HepG2 (cell line): ENCODE measurements around the gene TTC1. TPM values are rescaled to one million over a fixed set of nuclear protein-coding genes. Genes with fewer than 3 reads are reported as not detected.

Experiments
- CENPT ChIP-seq: sonication (generic); formaldehyde crosslinking; IDR thresholded peaks from 2 replicates; pipeline ENCODE4 v1.8.0; 2022; ENCODE audit warnings: low read depth, mild to moderate bottlenecking, moderate library complexity, missing genetic modification reagents
- FIP1L1 ChIP-seq: fragments of 200-400 bp; formaldehyde crosslinking; IDR thresholded peaks from 2 replicates; pipeline ENCODE4 v1.6.1; 2018; ENCODE audit warnings: low read depth, mild to moderate bottlenecking, low read length, moderate library complexity, borderline replicate concordance; ENCODE audit not compliant: insufficient read depth
- HOXD1 ChIP-seq: sonication (generic); formaldehyde crosslinking; IDR thresholded peaks from 2 replicates; pipeline ENCODE4 v1.5.0; 2020; ENCODE audit warnings: missing genetic modification reagents
- IRX3 ChIP-seq: sonication (generic); formaldehyde crosslinking; IDR thresholded peaks from 2 replicates; pipeline ENCODE4 v1.8.1; 2023; ENCODE audit warnings: mild to moderate bottlenecking, low read depth, missing genetic modification reagents, borderline replicate concordance
- KDM2A ChIP-seq: sonication (generic); formaldehyde crosslinking; IDR thresholded peaks from 2 replicates; pipeline ENCODE4 v1.4.0; 2020; ENCODE audit warnings: low read depth, missing genetic modification reagents, borderline replicate concordance
- KDM6A ChIP-seq: IDR thresholded peaks from 2 replicates; pipeline ENCODE4 v1.6.1; 2016; ENCODE audit warnings: low read depth
- MTA3 ChIP-seq: sonication (generic); formaldehyde crosslinking; IDR thresholded peaks from 2 replicates; pipeline ENCODE4 v1.4.0; 2020; ENCODE audit warnings: missing genetic modification reagents
- ZFP37 ChIP-seq: sonication (generic); formaldehyde crosslinking; IDR thresholded peaks from 2 replicates; pipeline ENCODE4 v1.4.0; 2020; ENCODE audit warnings: missing genetic modification reagents, borderline replicate concordance
- ZNF775 ChIP-seq: sonication (generic); formaldehyde crosslinking; IDR thresholded peaks from 2 replicates; pipeline ENCODE4 v1.4.0; 2020; ENCODE audit warnings: missing genetic modification reagents, mild to moderate bottlenecking, moderate library complexity, borderline replicate concordance
- polyA plus RNA-seq, 8 experiments: library from polyadenylated mRNA; depleted of rRNA in 3 of 8; stranded (reverse) in 7 of 8; unstranded in 1 of 8; fragments of >200 nt; fragmentation: Illumina TruSeq in 4 of 8; extraction: Trizol in 4 of 8; gene quantifications; 2 replicates each; pipeline versions ENCODE4 v1.2.1 to v1.2.3, GENCODE V29; 2011 to 2016; ENCODE audit warnings: low read depth in 4 of 8, missing spikeins in 1 of 8, mixed read lengths in 1 of 8; ENCODE audit not compliant: insufficient read depth in 1 of 8
- total RNA-seq, 5 experiments: library from RNA; depleted of rRNA; stranded (reverse); fragments of >200 nt; fragmentation: Illumina TruSeq; extraction: Trizol; gene quantifications; 2 replicates each; pipeline ENCODE4 v1.2.3, GENCODE V29; 2016; ENCODE audit warnings: low read depth in 1 of 5
- TF ChIP-seq, protein P1 (sequence below): sonication (generic); formaldehyde crosslinking; IDR thresholded peaks from 2 replicates; pipeline ENCODE4 v1.9.0; 2022; ENCODE audit warnings: missing genetic modification reagents, mild to moderate bottlenecking, borderline replicate concordance
- TF ChIP-seq, protein P2 (sequence below): sonication (generic); formaldehyde crosslinking; IDR thresholded peaks from 2 replicates; pipeline ENCODE4 v1.4.0; 2020; ENCODE audit warnings: missing genetic modification reagents, borderline replicate concordance
- TF ChIP-seq, protein P3 (sequence below): sonication (generic); formaldehyde crosslinking; IDR thresholded peaks from 2 replicates; pipeline ENCODE4 v1.5.1; 2020; ENCODE audit warnings: mild to moderate bottlenecking, missing genetic modification reagents, moderate library complexity
- TF ChIP-seq, protein P4 (sequence below): sonication (generic); formaldehyde crosslinking; IDR thresholded peaks from 2 replicates; pipeline ENCODE4 v1.4.0; 2020; ENCODE audit warnings: mild to moderate bottlenecking, missing genetic modification reagents
- TF ChIP-seq, protein P5 (sequence below): sonication (generic); formaldehyde crosslinking; IDR thresholded peaks from 2 replicates; pipeline ENCODE4 v1.4.0; 2020; ENCODE audit warnings: missing genetic modification reagents

Gene TTC1
- total and polyA plus RNA-seq, 2 of the 13 experiments (the other 11 are each of a cell fraction or from before 2014, with no cell fraction given) = 16.1 to 72.1 TPM

DNA sequence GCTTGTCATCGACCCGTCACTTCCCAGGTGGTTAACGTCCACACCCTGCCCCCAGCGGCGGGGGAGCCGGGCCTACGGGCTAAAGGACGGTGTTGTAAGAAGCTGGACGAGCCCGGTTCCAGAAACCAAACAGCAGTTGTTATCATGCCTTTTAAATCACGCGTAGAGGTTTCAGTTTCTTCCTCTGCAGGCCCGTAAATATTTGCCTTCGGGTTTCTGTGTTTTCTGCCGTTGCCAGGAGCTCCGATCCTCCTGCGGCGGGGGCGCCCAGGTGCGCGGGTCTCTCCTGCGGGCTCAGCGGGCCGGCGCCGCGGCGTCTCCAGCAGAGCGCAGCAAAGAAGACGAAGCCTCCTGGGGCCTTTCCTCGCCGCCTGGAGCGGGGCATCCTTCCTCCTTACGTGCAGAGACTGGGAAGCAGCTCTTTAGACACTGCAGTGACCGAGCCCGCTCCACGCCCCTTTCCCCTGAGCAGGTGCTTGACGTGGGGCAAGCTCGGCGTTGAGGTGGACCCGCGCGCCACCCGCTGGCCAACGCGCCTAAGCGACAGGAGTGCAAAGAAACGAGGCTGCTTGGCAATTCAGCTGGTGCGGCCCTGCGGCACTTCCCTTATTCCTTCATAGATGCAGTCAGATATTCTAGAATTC lies 21.8 kb upstream of the TTC1 start (continued):
- TF ChIP-seq ZFP37 (no peak), KDM2A (peak; percentile 79; the same call in 1 of the 2 replicates), CENPT (no peak), FIP1L1 (no peak), HOXD1 (CRISPR knock-in tag) (no peak), IRX3 (CRISPR knock-in tag) (no peak), MTA3 (CRISPR knock-in tag) (no peak), KDM6A (CRISPR knock-in tag) (no peak), ZNF775 (CRISPR knock-in tag) (no peak)
- TF ChIP-seq, protein P1, sequence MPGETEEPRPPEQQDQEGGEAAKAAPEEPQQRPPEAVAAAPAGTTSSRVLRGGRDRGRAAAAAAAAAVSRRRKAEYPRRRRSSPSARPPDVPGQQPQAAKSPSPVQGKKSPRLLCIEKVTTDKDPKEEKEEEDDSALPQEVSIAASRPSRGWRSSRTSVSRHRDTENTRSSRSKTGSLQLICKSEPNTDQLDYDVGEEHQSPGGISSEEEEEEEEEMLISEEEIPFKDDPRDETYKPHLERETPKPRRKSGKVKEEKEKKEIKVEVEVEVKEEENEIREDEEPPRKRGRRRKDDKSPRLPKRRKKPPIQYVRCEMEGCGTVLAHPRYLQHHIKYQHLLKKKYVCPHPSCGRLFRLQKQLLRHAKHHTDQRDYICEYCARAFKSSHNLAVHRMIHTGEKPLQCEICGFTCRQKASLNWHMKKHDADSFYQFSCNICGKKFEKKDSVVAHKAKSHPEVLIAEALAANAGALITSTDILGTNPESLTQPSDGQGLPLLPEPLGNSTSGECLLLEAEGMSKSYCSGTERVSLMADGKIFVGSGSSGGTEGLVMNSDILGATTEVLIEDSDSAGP (CRISPR knock-in tag) = peak; percentile 73; the same call in 1 of the 2 replicates
- TF ChIP-seq, protein P2, sequence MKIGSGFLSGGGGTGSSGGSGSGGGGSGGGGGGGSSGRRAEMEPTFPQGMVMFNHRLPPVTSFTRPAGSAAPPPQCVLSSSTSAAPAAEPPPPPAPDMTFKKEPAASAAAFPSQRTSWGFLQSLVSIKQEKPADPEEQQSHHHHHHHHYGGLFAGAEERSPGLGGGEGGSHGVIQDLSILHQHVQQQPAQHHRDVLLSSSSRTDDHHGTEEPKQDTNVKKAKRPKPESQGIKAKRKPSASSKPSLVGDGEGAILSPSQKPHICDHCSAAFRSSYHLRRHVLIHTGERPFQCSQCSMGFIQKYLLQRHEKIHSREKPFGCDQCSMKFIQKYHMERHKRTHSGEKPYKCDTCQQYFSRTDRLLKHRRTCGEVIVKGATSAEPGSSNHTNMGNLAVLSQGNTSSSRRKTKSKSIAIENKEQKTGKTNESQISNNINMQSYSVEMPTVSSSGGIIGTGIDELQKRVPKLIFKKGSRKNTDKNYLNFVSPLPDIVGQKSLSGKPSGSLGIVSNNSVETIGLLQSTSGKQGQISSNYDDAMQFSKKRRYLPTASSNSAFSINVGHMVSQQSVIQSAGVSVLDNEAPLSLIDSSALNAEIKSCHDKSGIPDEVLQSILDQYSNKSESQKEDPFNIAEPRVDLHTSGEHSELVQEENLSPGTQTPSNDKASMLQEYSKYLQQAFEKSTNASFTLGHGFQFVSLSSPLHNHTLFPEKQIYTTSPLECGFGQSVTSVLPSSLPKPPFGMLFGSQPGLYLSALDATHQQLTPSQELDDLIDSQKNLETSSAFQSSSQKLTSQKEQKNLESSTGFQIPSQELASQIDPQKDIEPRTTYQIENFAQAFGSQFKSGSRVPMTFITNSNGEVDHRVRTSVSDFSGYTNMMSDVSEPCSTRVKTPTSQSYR (CRISPR knock-in tag) = 0 out of 2 replicates have a peak, but pooled peaks have one; percentile 19
- TF ChIP-seq, protein P3, sequence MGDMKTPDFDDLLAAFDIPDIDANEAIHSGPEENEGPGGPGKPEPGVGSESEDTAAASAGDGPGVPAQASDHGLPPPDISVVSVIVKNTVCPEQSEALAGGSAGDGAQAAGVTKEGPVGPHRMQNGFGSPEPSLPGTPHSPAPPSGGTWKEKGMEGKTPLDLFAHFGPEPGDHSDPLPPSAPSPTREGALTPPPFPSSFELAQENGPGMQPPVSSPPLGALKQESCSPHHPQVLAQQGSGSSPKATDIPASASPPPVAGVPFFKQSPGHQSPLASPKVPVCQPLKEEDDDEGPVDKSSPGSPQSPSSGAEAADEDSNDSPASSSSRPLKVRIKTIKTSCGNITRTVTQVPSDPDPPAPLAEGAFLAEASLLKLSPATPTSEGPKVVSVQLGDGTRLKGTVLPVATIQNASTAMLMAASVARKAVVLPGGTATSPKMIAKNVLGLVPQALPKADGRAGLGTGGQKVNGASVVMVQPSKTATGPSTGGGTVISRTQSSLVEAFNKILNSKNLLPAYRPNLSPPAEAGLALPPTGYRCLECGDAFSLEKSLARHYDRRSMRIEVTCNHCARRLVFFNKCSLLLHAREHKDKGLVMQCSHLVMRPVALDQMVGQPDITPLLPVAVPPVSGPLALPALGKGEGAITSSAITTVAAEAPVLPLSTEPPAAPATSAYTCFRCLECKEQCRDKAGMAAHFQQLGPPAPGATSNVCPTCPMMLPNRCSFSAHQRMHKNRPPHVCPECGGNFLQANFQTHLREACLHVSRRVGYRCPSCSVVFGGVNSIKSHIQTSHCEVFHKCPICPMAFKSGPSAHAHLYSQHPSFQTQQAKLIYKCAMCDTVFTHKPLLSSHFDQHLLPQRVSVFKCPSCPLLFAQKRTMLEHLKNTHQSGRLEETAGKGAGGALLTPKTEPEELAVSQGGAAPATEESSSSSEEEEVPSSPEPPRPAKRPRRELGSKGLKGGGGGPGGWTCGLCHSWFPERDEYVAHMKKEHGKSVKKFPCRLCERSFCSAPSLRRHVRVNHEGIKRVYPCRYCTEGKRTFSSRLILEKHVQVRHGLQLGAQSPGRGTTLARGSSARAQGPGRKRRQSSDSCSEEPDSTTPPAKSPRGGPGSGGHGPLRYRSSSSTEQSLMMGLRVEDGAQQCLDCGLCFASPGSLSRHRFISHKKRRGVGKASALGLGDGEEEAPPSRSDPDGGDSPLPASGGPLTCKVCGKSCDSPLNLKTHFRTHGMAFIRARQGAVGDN (CRISPR knock-in tag) = peak; percentile 68
- TF ChIP-seq, protein P4, sequence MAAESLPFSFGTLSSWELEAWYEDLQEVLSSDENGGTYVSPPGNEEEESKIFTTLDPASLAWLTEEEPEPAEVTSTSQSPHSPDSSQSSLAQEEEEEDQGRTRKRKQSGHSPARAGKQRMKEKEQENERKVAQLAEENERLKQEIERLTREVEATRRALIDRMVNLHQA (CRISPR knock-in tag) = no peak
- TF ChIP-seq, protein P5, sequence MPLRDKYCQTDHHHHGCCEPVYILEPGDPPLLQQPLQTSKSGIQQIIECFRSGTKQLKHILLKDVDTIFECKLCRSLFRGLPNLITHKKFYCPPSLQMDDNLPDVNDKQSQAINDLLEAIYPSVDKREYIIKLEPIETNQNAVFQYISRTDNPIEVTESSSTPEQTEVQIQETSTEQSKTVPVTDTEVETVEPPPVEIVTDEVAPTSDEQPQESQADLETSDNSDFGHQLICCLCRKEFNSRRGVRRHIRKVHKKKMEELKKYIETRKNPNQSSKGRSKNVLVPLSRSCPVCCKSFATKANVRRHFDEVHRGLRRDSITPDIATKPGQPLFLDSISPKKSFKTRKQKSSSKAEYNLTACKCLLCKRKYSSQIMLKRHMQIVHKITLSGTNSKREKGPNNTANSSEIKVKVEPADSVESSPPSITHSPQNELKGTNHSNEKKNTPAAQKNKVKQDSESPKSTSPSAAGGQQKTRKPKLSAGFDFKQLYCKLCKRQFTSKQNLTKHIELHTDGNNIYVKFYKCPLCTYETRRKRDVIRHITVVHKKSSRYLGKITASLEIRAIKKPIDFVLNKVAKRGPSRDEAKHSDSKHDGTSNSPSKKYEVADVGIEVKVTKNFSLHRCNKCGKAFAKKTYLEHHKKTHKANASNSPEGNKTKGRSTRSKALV (CRISPR knock-in tag) = 0 out of 2 replicates have a peak, but pooled peaks have one; percentile 57
